ENCODE measurements around the gene XPC.

Gene XPC

DNA sequence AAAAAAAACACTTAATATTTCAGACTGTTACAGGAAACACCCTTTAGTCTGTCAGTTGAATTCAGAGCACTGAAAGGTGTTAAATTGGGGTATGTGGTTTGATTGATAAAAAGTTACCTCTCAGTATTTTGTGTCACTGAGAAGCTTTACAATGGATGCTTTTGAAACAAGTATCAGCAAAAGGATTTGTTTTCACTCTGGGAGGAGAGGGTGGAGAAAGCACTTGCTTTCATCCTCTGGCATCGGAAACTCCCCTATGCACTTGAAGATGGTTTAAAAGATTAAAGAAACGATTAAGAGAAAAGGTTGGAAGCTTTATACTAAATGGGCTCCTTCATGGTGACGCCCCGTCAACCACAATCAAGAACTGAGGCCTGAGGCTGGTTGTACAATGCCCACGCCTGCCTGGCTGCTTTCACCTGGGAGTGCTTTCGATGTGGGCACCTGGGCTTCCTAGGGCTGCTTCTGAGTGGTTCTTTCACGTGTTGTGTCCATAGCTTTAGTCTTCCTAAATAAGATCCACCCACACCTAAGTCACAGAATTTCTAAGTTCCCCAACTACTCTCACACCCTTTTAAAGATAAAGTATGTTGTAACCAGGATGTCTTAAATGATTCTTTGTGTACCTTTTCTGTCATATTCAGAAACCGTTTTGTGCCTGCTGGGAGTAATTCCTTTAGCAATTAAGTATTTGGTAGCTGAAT is 35.7 kb downstream of the XPC start:
- DNase-seq (ENCODE audit: low read depth): no peak
- H3K4me3 ChIP-seq (ENCODE audit: low read depth, low read length): no peak overlapping the region
- TF ChIP-seq, protein P1, sequence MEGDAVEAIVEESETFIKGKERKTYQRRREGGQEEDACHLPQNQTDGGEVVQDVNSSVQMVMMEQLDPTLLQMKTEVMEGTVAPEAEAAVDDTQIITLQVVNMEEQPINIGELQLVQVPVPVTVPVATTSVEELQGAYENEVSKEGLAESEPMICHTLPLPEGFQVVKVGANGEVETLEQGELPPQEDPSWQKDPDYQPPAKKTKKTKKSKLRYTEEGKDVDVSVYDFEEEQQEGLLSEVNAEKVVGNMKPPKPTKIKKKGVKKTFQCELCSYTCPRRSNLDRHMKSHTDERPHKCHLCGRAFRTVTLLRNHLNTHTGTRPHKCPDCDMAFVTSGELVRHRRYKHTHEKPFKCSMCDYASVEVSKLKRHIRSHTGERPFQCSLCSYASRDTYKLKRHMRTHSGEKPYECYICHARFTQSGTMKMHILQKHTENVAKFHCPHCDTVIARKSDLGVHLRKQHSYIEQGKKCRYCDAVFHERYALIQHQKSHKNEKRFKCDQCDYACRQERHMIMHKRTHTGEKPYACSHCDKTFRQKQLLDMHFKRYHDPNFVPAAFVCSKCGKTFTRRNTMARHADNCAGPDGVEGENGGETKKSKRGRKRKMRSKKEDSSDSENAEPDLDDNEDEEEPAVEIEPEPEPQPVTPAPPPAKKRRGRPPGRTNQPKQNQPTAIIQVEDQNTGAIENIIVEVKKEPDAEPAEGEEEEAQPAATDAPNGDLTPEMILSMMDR (IDR thresholded peaks at IDR 0.05; ENCODE audit: low read depth, low read length, missing control alignments): no peak

DNA sequence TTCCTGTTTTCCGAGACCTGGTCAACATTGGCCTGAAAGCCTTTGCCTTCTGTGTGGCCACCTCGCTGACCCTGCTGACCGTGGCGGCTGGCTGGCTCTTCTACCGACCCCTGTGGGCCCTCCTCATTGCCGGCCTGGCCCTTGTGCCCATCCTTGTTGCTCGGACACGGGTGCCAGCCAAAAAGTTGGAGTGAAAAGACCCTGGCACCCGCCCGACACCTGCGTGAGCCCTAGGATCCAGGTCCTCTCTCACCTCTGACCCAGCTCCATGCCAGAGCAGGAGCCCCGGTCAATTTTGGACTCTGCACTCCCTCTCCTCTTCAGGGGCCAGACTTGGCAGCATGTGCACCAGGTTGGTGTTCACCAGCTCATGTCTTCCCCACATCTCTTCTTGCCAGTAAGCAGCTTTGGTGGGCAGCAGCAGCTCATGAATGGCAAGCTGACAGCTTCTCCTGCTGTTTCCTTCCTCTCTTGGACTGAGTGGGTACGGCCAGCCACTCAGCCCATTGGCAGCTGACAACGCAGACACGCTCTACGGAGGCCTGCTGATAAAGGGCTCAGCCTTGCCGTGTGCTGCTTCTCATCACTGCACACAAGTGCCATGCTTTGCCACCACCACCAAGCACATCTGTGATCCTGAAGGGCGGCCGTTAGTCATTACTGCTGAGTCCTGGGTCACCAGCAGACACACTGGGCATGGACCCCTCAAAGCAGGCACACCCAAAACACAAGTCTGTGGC is 36.6 kb downstream of the XPC start:
- TF ChIP-seq, protein P1 (IDR thresholded peaks at IDR 0.05; ENCODE audit: low read depth, low read length, missing control alignments): no peak
- no peak for DNase-seq (ENCODE audit: low read depth)
- H3K4me3 ChIP-seq (ENCODE audit: low read depth, low read length): no peak overlapping the region

DNA sequence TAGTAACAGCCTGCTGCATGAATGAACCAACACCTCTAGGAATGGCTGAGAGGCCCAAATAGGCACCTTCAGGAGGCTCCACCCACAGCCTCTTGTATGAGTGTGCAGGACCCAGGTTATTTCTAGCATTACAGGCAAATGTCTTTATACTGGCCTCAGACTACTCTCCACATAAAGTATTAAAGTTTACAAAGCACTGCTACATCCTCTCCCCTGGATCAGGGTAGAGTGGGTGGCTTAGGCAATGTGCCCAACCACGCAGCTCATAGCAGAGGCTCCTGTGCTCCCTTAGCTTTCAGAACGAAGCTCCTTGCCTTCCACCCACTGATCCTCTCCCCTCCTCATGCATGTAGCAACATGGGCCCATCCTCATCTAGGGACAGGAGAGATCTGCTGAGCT is 37.3 kb downstream of the XPC start:
- TF ChIP-seq, protein P1 (IDR thresholded peaks at IDR 0.05; ENCODE audit: low read depth, low read length, missing control alignments): no peak
- H3K4me3 ChIP-seq (ENCODE audit: low read depth, low read length): no peak overlapping the region
- DNase-seq (ENCODE audit: low read depth): no peak

DNA sequence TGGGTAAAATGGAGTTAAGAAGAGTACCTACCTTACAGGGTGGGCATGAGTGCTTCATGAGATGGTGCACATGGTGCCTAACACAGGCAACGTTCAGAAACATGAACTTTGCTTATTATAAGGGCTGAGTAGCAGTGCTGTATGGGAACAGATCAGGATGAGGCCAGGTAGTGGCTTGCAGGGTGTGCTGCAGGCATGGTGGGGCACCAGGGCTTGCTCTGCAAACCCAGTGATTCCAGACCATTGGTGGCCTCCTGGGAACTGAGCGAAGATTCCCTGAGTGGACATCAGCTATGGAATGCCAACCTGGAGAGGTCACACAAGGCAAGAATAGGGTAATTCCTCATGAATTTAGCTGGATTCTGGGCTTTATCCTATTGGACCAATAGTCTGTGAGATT is 37.7 kb downstream of the XPC start:
- no peak for DNase-seq (ENCODE audit: low read depth)
- H3K4me3 ChIP-seq (ENCODE audit: low read depth, low read length): no peak overlapping the region
- TF ChIP-seq, protein P1 (IDR thresholded peaks at IDR 0.05; ENCODE audit: low read depth, low read length, missing control alignments): no peak

DNA sequence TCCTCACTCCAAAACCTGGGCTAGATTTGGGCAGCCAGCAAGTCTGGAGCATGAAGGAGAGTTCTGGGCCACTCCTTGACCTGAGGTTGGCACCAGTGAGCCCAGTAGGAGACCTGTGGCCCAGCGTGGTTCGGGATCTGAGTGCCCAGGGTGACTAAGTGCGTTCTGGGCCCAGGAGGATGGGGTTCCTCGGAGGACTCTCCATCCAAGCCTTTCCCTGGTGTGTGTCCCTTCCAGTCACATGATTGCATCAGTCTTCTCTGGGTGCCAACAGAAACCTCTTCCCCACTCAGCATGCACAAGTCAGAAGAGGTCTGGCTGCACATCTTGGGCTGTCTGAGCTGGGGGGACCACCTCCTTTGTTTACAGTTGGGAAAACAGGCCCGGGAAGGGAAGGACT is 38.6 kb downstream of the XPC start:
- H3K4me3 ChIP-seq (ENCODE audit: low read depth, low read length): no peak overlapping the region
- TF ChIP-seq, protein P1 (IDR thresholded peaks at IDR 0.05; ENCODE audit: low read depth, low read length, missing control alignments): no peak
- no peak for DNase-seq (ENCODE audit: low read depth)

DNA sequence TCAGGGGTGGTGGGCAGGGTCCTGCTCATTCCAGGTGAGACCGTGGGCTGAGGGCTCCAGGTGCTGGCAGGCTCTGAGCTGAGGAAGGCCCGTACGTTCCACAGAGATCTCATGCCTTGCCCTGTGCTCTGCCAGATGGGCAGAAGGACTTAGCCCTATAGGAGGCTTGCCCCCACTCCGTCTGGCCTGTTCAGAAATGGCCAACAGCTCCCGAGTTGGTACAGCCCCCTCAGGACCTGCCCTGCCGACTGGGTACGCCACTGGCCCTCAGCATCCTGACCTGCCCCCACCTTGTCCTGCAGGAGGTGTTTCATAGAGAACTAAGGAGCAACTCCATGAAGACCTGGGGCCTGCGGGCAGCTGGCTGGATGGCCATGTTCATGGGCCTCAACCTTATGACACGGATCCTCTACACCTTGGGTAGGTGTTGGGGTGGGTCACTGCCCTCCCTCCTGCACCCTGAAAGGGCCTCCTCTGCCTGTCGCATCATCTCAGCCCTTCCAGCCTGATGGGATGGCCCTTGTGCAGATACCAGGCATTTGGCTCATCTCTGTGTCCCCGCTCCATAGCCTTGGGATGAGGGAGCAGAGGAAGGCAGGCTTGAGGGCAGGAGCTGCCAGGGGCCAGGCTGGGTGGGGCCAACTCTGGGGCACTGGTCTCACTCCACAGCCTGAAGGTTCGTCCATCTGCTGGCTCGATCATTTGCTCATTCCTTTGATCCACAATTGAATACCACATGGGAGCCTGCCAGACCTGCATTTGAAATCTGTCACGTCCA is 39.3 kb downstream of the XPC start:
- TF ChIP-seq, protein P1 (IDR thresholded peaks at IDR 0.05; ENCODE audit: low read depth, low read length, missing control alignments): no peak
- H3K4me3 ChIP-seq (ENCODE audit: low read depth, low read length): no peak overlapping the region
- DNase-seq (ENCODE audit: low read depth): no peak
